ENCODE measurements around the gene UBALD1. TPM values are rescaled to one million over a fixed set of nuclear protein-coding genes. Genes with fewer than 3 reads are reported as not detected.
A peak's percentile ranks its signal among the peaks of the same experiment; 100 is the strongest.

Gene UBALD1
- polyA plus RNA-seq, 1 donor (not counting 4 experiments of a cell fraction or from before 2014, with no cell fraction given), result 4.0 TPM

GRCh38 chr16:4623593-4623992 is 8.9 kb upstream of the UBALD1 start:
- Histone ChIP-seq H3K4me1 (ENCODE audit: control insufficient read depth, extremely low read depth, insufficient read depth, low read length) (peaks cover 13% of the 10 kb centered on the region), H3K4me2 (ENCODE audit: control insufficient read depth, extremely low read depth, insufficient read depth, low read depth, low read length) (no peak overlapping the region), H3K9ac (ENCODE audit: control insufficient read depth, extremely low read depth, insufficient read depth, low read length) (no peak overlapping the region), H3K79me2 (ENCODE audit: control insufficient read depth, insufficient read depth, low read length) (peaks cover 30% of the 10 kb centered on the region), H2AFZ (ENCODE audit: control insufficient read depth, low read length) (no peak overlapping the region), H3K4me3 (ENCODE audit: control insufficient read depth in 2 of 3, extremely low read depth in 1 of 3, insufficient read depth in 2 of 3, low read depth in 1 of 3, low read length in 3 of 3) (no peak overlapping the region), H3K27me3 (ENCODE audit: control insufficient read depth, extremely low read depth, insufficient read depth, low read length) (no peaks in the 10 kb centered on the region), H3K27ac (ENCODE audit: control insufficient read depth, insufficient read depth, low read length) (no peak overlapping the region), H3K9me3 (ENCODE audit: control insufficient read depth, low read depth, low read length) (no peaks in the 10 kb centered on the region), H3K36me3 (ENCODE audit: control insufficient read depth in 2 of 2, extremely low read depth in 1 of 2, insufficient read depth in 2 of 2, low read length in 2 of 2) (peaks cover 0 to 2% of the 10 kb centered on the region in 2 experiments), H4K20me1 (ENCODE audit: control insufficient read depth, extremely low read depth, insufficient read depth, low read length) (no peaks in the 10 kb centered on the region), H3K9me1 (ENCODE audit: control insufficient read depth, extremely low read depth, insufficient read depth, low read length) (no peaks in the 10 kb centered on the region)
- DNase-seq (ENCODE audit: low read depth, low spot score) (no peak), FAIRE-seq (no peak)
- dilution Hi-C loops (cut with MboI; ENCODE audit: extremely low pct_ligation_motif_present, low sequenced_read_pairs), result no loop called here
- TF ChIP-seq EZH2 (IDR thresholded peaks at IDR 0.05; ENCODE audit: low read length) (no peak), CTCF (optimal IDR thresholded peaks at IDR 0.05 in 1 of 3, IDR thresholded peaks at IDR 0.05 in 1 of 3, conservative IDR thresholded peaks at IDR 0.05 in 1 of 3; ENCODE audit: extremely low read depth in 1 of 3, insufficient read depth in 2 of 3, low read length in 3 of 3) (no peak)

- FAIRE-seq (peak; percentile 53), DNase-seq (ENCODE audit: low read depth, low spot score) (no peak)
- Histone ChIP-seq H3K9me3 (ENCODE audit: control insufficient read depth, low read depth, low read length) (no peaks in the 10 kb centered on the region), H3K9me1 (ENCODE audit: control insufficient read depth, extremely low read depth, insufficient read depth, low read length) (no peaks in the 10 kb centered on the region), H3K4me3 (ENCODE audit: control insufficient read depth in 2 of 3, extremely low read depth in 1 of 3, insufficient read depth in 2 of 3, low read depth in 1 of 3, low read length in 3 of 3) (no peak overlapping the region), H4K20me1 (ENCODE audit: control insufficient read depth, extremely low read depth, insufficient read depth, low read length) (no peaks in the 10 kb centered on the region), H3K79me2 (ENCODE audit: control insufficient read depth, insufficient read depth, low read length) (peaks cover 5% of the 10 kb centered on the region), H3K36me3 (ENCODE audit: control insufficient read depth in 2 of 2, extremely low read depth in 1 of 2, insufficient read depth in 2 of 2, low read length in 2 of 2) (no peaks in the 10 kb centered on the region), H3K4me2 (ENCODE audit: control insufficient read depth, extremely low read depth, insufficient read depth, low read depth, low read length) (peak overlapping the region; percentile 49), H3K27ac (ENCODE audit: control insufficient read depth, insufficient read depth, low read length) (no peak overlapping the region), H3K27me3 (ENCODE audit: control insufficient read depth, extremely low read depth, insufficient read depth, low read length) (no peaks in the 10 kb centered on the region), H2AFZ (ENCODE audit: control insufficient read depth, low read length) (peak overlapping the region; percentile 45), H3K9ac (ENCODE audit: control insufficient read depth, extremely low read depth, insufficient read depth, low read length) (no peak overlapping the region), H3K4me1 (ENCODE audit: control insufficient read depth, extremely low read depth, insufficient read depth, low read length) (peaks cover 25% of the 10 kb centered on the region)
- TF ChIP-seq CTCF (optimal IDR thresholded peaks at IDR 0.05 in 1 of 3, IDR thresholded peaks at IDR 0.05 in 1 of 3, conservative IDR thresholded peaks at IDR 0.05 in 1 of 3; ENCODE audit: extremely low read depth in 1 of 3, insufficient read depth in 2 of 3, low read length in 3 of 3), result no peak
- TF ChIP-seq EZH2 (IDR thresholded peaks at IDR 0.05; ENCODE audit: low read length), result no peak
- dilution Hi-C loops (cut with MboI; ENCODE audit: extremely low pct_ligation_motif_present, low sequenced_read_pairs), result no loop called here
Observed at GRCh38 chr16:4618645-4619418, 4.1 kb upstream of the UBALD1 start.
